ENCODE data around the gene LYST.

DNA sequence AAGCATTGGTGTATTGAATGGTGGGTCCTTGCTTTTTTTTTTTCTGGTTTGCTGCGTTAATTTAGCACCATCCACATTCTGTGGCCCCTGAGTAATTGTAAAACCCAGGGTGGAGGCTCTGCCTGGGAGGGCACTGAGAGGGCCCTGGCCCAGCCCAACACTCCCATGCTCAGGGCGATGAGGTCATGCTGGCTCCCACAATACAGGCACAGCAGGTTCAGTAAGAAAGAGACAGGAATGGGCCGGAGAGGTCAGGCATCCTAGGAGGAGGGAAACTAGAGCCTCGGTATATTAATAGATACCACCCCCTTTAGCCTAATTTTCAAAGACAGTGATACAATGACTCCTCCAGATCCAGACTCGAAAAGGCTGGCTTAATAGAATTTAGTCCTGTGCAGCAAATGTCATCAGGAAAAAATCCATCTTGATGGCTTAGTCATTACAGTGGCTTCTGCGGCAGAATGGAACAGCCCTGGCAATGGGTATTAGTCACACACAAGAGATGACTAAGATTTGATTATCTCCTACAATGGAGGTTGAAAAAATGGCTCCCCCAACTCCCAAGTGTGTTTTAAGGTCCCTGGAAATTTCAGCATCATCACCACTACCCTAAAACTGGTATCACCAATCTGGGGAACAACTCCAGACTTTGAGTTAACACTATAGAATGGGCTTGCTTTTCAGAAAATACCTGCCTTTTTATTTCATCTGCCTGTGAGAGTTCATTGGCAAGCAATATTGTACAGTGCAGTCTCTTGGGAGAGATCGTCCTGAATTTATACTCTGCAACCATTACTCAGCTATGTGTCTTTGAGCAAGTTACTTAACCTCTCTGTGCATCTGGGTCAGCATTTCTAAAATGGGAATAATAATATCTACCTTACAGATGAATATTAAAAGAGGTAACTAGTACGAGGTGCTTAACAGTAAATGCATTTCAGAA, 43.9 kb upstream of the LYST start:
- TF ChIP-seq, protein P1, sequence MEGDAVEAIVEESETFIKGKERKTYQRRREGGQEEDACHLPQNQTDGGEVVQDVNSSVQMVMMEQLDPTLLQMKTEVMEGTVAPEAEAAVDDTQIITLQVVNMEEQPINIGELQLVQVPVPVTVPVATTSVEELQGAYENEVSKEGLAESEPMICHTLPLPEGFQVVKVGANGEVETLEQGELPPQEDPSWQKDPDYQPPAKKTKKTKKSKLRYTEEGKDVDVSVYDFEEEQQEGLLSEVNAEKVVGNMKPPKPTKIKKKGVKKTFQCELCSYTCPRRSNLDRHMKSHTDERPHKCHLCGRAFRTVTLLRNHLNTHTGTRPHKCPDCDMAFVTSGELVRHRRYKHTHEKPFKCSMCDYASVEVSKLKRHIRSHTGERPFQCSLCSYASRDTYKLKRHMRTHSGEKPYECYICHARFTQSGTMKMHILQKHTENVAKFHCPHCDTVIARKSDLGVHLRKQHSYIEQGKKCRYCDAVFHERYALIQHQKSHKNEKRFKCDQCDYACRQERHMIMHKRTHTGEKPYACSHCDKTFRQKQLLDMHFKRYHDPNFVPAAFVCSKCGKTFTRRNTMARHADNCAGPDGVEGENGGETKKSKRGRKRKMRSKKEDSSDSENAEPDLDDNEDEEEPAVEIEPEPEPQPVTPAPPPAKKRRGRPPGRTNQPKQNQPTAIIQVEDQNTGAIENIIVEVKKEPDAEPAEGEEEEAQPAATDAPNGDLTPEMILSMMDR (IDR thresholded peaks at IDR 0.05; ENCODE audit: low read length) = no peak
- TF ChIP-seq EZH2 (IDR thresholded peaks at IDR 0.05; ENCODE audit: borderline replicate concordance, low read length) = no peak

All from OCI-LY1 (cell line).